NCI-H460 (cell line): ENCODE measurements around the gene ATG3. TPM values are rescaled to one million over a fixed set of nuclear protein-coding genes. Genes with fewer than 3 reads are reported as not detected.

Source experiments
- DNase-seq: peaks from one replicate; pipeline ENCODE4 v3.0.0-alpha.2; 2016; ENCODE audit warnings: low read depth; ENCODE audit errors: extremely low read depth
- polyA plus RNA-seq: library from polyadenylated mRNA; depleted of rRNA; stranded (reverse); fragments of >200 nt; gene quantifications from 2 replicates; pipeline ENCODE4 v1.2.3, GENCODE V29; 2014; cell fraction: nucleus; rRNA removed
- total RNA-seq: library from RNA; depleted of rRNA; stranded (reverse); fragments of >200 nt; shearing (Covaris generic); gene quantifications from 2 replicates; pipeline ENCODE4 v1.2.3, GENCODE V29; 2014; rRNA removed

The ATG3 gene
- total RNA-seq = 42.6 and 47.7 TPM in 2 replicates
- 33.8 and 40.7 TPM in 2 replicates for polyA plus RNA-seq

DNA sequence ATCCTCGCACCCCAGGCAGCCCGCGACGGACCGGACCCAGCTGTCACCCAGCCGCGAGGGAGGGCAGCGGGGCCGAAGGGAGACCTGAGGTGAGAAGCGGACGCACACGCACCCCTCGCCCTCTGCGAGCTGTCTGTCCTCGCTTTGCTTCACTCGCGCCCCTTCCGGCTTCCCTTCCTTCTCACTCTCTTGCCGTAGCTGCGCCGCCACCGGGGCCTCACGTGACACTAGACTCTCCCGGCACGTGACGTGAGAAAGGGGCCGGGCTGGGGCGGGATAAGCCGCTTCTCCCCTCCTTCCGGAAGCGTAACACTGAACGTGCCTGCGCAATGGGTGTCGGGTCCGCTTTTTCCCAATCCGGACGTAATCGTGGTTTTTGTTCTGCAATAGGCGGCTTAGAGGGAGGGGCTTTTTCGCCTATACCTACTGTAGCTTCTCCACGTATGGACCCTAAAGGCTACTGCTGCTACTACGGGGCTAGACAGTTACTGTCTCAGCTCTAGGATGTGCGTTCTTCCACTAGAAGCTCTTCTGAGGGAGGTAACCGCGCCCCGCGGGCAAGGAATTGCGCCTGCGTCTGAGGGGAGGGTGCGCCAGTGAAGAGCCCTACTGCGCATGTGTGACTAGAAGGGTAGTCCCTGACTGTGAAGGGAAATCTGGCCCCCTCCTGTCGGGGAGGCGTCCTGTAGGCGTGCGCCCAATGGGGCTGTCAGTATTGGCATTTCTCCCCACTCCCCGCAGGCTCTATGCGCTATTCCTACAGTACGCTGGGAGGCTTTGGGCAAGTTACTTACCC is at the start of gene ATG3, which contains the start of gene SLC35A5:
Gene ATG3 (minus strand): TSS at position 229 of the 796 bp plus-strand sequence. CDS start 434 bp downstream, outside the sequence.
Gene SLC35A5 (plus strand): TSS at position 312 of the 796 bp plus-strand sequence. CDS start 1,359 bp downstream, outside the sequence.
- peak; percentile 94 for DNase-seq

DNA sequence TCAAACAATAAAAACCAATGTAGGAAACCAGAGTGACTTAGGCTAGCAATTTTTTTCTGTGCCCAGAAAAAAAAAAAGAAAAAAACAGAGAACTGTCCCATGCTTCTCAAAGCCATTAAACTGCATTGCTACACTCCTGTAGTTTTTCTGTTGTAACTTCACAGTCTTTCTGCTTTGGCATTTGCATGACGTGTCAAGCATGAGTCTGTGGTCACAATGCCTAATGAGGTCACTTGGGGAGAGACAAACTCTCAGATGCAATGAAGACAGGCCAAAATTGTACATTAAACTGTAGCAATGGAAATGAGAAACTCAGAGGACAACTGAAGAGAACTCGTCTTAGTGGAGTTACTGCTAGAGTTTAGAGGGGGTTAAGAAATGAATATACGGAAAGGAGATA is 48.4 kb upstream of the ATG3 start:
- DNase-seq = no peak

DNA sequence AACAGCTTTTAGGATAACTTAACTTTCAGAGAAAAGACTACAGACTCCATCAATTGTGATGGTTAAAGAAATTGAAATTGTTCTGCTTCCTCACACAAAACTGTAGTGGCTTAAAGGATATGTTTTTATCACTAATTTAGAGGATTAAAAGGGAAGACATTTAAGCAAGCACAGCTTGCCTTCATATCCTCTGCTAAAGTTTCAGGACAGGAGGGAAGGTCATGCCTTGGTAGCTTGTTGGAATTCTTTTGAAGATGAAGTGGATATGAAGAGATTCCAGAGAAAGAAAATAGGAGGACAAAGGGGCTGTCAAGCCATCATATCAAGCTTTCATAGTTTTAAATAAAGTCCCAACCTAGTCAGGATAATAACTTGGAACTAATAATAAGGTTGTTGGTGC is 46.1 kb upstream of the ATG3 start:
- no peak for DNase-seq

DNA sequence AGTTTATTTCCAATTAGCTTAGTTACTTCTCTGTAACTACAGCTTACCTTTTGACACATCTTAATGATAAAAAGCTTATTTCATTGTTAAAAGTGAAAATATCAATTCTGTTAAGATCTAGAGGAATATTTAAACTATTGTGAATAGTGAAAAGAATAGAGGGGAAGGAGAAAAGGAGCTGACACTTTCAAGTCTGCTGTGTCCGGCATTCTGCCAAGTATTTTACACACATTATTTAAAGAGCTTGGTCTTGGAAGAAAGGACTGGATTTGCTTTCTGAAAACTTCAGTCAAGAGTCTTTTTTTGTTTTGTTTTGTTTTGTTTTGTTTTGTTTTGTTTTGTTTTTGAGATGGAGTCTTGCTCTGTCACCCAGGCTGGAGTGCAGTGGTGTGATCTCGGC is 44.3 kb upstream of the ATG3 start:
- DNase-seq = no peak

DNA sequence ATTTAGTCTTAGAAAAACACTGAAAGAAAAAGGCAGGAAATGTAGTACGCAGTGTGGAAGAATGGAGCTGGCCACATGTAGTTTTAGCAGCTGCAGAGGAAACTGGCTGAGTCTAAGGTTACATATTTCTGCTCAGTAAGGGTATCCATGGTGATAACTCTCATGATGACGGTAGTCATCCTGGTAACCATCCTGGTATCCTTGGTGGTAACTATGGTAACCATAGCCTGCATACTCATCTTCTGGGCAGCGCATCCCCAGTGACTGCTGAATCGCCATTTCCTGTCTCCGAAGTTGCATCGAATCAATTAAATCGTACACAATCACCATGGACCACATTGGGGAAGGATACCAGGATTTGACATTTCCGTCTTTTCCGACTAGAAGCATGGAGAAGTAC is 43.5 kb upstream of the ATG3 start:
- no peak for DNase-seq

DNA sequence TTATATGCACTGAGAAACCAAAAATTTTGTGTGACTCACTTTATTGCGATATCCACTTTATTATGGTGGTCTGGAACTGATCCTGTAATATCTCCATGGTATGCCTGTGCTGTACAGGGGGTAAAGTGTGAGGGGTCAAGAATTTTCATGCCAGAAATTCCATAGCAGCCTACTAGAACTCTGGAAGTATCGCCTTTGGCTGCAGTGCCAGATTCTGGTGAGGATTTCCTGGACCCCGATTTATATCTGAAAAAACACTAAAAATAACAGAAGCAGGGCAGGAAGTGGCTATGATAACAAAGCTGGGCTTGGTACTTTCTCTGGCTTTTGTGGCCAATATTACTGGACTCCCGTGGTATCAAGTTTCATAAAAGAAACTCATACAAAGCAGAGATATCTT is 42.8 kb upstream of the ATG3 start:
- no peak for DNase-seq

DNA sequence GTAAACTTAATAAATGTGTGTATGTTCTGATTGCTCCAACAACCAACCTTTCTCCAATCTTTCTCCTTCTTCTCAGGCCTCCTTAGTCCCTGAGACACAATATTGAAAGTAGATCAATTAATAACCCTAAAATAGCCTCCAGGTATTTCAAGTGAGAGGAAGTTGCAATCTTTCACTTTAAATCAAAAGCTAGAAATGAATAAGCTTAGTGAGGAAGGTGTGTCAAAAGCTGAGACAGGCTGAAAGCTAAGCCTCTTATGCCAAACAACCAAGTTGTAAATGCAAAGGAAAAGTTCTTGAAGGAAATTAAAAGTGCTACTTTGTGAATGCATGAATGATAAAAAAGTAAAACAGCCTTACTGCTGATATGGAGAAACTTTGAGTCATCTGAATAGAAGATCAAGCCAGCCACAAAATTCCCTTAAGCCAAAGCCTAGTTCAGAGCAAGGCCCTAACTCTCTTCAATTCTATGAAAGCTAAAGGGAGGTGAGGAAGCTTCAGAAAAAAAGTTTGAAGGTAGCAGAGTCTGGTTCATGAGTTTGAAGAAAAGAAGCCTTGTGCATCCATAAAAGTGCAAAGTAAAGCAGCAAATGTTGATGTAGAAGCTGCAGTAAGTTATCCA is 40.6 kb upstream of the ATG3 start:
- DNase-seq = no peak

DNA sequence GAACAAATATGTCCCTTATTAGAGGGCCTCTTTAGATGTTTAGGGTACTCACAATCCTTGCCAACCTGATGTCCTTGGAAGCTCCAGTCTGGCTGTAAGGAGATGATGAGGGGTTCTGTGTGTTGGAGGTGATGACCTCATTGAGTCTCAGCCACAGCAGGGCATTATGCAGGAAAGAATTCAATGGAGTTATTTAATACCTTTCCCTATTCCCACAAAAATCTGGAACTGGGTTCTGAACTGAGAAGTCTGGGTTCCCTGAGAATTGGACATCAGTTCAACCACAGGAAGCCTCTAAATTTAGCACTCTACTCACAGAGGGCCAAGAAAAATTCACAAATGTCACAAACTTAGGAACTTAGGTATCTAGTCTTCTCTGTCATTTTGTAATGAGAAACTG is 37.0 kb upstream of the ATG3 start:
- no peak for DNase-seq

DNA sequence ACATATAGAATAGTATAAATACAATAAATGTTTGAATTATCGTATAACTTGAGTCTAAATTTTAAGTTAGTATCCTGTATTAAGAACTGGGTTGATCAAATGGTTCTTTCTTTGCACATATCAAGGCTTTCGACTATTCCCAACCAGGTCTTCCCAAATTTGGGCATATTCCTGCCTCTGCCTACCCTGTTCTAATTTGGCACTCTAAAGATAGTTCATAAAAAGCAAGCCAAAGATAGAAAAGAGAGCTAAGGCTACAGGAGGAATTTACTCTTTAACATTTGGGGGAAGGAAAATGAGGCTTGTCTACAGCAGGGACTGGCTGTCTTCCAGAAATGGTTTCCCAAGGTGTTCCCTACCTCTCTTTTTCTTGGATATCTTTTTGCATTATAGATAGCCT is 36.2 kb upstream of the ATG3 start:
- DNase-seq = no peak

DNA sequence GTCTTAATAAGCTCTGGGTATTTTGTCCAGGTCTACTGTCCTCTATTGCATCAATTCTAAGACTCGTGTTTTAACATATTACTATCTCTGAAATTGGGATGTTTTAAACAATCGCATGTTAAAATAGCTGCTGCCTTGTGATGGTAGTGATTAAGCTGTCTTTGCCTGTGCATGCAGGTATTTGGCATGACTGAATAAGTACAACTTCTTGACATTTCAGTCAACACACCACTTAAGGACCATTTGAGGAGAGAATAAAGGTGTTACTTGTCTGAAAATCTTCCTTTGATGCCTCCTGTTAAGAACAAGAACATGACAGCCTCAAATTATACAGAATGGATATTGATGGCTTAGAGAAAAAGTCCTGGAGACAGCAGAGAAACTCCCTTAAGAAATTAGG is 33.1 kb upstream of the ATG3 start:
- no peak for DNase-seq

DNA sequence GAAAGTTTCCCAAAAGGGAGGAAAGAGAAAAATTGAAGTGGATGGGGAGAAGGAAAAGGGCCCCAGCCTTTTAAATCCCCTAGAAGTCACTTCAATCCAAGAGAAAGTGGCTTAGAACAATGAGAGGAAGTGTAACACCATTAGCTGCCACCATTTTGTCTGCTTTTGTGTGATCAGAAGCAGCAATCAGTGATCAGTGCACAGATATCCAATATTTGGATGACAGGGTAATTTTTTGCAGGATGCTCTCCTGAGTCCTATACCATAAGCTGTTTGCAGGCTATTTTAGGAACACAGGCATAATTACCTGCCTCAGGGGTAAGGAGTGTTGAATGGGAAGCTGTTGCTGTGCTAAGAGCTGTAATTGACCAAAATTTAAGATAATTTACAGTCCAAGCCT is 31.5 kb upstream of the ATG3 start:
- DNase-seq = no peak

DNA sequence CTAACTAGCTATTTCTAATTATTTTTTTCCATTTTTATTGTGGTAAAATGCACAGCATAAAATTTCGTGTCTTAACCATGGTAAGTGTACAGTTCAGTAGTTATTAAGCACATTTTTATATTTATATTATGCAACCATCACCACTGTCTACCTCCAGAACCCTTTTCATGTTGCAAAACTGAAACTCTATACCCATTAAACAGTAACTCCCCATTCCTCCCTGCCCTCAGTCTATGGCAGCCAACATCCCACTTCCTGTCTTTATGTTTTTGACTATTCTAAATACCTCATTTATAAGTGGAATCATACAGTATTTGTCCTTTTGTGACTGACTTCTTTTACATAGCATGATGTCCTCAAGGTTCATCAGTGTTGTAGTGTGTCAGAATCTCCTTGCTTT is 25.6 kb upstream of the ATG3 start:
- DNase-seq = no peak

DNA sequence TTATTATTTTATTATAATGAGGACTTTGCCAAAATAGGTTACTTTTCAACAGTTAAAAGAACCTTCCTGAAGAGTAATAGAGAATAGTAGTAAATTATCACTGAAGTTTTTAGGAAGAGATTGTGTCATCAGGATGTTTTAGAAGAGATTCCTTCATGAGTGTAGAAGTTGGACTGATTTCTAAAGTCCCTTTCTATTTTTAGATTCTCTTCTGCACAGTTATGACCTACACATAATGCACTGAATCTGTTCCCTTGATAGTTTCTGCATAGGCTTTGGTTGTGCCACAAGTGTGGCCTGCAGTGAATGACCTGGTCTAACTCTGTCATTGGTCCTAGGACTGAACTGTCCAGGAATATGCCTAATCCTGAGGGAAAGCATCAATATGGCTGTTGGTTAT is 24.0 kb upstream of the ATG3 start:
- no peak for DNase-seq

DNA sequence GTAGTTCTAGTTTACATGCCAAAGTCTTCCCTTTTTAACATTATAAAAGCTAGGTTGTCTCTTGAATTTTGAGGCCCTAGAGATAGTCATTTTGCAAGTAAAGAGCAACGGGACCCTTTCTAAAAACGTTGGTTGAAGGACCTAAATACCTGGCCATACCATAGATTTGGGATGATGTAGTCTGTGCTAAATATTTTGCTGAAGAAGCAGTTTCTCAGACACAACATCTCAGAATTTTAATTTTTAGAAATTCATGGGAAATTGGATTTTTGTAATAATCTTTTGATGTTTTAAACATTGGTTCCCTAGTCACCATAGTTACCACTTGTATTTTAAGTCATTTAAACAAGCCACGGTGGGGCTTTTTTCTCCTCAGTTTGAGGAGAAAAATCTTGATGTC is 21.3 kb upstream of the ATG3 start:
- DNase-seq = no peak

DNA sequence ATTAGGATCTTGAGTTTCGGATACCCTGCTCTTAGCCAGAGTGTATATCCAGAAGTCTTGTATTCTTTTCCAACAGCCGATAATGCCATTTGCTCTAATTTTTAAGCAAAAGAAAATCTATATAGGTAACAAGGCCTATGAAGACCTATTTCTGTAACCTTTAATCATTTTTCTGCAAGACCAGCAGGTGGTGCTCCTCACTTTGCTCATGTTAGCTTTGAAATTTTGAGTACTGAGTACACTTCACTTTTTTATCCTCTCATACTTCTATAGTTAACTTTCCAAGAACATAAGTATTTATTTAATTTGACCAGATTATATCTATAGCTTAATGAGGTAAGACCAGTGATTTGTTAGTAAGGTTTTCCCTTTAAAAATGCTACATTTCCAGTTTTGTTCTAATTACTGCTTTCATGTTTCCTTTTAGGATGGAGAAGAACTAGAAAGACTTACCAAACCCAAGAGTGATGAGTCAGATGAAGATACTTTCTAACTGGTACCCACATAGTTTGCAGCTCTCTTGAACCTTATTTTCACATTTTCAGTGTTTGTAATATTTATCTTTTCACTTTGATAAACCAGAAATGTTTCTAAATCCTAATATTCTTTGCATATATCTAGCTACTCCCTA is 20.6 kb upstream of the ATG3 start:
- peak; percentile 33 for DNase-seq

DNA sequence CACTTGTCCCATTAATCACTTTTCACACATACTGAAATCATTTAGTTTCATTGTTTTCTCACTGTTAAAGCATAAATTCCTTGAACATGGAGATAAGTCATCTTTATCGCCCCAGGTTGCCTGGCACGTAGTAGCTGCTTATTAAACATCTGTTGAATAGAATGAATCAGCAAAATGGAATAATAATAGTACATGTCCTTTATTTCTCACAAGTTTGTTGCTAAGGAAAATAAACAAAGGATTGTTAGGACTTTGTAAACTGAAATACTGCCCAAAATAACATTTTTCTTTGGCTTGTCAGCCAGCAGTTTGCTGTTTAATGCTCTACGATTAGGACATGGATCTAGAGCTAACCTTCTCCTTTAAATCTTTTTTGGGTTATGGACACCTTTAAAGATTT is 17.9 kb upstream of the ATG3 start:
- no peak for DNase-seq

DNA sequence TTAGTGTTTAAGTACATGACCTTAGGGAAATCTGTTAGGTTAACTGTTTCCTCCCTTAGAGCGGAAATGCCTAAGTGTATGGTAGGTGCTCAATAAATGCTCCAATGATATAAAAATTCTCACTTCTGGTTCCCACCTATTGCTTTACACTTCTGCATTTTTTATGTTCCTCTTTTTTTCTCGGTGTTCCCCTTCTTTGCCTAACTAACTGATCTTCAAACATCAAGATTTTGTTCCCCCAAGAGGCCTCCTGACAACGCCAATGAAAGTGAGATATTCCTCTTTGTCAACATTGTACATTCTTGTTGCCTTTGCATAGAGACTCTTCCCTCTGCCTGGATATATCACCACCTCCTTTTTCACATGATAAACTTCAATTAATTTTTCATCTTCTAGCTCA is 17.5 kb upstream of the ATG3 start:
- no peak for DNase-seq

DNA sequence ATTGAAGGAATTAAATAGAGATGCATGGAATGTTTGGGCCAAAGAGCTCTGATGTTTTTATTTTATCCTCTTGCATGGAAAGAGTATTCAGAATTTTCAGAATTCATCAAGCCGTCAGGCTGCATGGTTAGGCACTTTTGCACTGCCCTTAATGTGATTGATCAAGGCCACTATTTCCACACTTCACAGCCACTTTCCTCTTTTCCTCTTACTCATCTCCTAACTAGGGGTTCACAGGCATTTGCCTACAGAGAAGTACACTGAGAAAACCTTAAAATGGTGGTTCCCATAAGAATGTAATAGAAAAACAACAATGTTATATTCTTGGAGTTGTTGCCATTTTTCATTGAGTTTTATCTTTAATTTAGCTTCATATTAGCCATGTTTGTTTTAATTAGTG is 10.9 kb upstream of the ATG3 start:
- no peak for DNase-seq

DNA sequence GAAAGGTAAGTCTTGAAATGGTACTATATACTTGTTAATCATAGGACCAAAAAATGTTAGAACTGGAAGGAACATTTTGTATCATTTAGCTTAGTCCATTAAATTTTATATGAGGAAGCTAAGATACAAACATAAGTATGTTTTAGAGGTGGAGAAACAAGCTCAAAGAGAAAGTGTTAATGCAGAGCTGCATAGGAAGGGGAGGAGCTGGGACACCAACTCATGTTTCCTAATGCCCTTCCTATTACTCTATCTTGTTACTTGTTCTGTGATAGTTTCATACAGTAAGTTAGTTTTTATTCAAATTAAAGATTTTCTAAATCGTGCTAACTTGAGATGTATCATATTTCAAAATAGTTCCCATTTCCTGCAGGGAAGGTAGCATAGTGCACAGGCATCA is 7.5 kb upstream of the ATG3 start:
- DNase-seq = no peak

DNA sequence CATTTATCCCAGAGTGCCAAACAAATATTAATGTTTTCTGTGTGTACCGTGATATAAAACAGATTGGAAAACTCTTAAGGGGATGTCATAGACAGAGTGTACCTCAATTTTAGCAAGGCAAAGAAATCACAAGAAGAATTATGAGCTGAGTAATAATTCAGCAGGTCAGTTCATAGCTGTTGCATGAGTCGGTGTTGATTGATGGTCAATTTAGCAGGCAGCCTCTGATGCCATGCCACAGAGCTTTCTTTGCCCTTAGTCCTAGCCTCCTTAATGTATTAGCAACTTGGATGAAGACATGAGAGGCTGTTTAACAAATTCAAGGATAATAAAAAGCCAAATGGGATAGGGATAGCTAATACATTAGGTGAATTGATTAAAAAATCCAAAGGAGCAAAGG is 6.9 kb upstream of the ATG3 start:
- no peak for DNase-seq

DNA sequence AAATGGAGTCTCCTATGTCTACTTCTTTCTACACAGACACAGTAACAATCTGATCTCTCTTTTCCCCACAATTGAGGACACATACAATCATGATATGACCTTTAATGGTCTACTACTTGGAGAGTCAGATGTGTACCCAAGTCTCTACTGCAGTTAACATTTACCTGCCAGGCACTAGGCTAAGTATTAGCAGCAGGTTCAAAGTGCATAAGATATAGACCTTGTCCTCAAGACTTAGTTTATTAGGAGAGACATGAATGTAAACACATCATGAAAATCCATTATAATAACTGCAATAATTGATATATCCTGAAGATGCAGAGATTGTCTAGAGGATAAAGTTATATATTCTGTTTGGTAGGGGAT is 3.2 kb upstream of the ATG3 start:
- DNase-seq = no peak
